NCI-H128 (cell line): ENCODE data around the gene GTPBP2.
"Not testable (repeated sequence)": the region's sequence is repeated elsewhere in the genome, so short reads cannot be mapped to it uniquely, and the experiment has no call there.

Experiments
- DNase-seq: peaks from one replicate; lab custom pipeline; 2025; ENCODE audit not compliant: unreplicated experiment; lab: John Stamatoyannopoulos, UW

The GTPBP2 gene

GRCh38 chr6:43624786-43625288, 4.2 kb downstream of the GTPBP2 start:
- no peak for DNase-seq

DNA sequence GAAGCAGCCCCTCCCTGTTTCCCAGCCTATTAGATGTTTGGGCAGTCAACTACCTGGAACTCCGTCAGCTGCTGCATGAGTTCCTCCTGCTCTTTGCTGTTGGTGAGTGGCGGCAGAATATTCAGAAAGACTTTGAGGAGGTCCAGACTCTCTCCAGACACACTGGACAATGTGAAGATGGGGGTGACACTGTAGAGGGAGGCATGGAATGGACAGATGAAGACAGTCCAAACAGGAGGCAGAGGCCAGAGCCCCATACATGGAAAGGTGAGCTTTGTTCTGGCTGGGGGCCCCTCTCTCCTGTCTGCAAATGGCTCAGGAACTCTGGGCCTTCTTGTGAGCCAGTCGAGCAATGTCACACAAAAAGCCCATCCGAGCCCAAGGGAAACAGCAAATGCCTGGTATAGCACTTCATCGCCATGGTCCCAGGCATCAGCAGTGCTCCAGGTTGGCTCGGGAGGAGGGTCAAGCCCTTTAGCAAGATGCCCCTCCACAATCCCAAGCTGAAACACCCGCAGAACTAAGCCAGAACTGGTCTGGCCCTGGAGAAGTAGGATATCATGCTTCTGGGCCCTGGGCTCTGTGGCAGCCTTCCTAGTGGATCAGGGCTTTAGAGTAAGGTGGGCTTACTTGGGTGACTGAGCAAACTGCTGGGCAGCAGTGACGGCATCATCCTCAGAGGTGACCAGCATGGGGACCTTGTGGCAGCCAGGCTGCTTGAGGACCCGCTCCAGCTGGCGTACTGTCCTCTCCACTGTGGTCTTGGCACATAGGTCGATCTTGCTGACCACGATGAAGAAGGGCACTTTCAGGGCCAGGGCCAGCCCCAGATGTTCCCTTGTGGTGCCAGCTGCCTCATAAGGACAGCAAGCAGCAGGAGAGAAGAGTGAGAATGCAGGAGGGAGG, 4.9 kb downstream of the GTPBP2 start:
- DNase-seq = no peak

DNA sequence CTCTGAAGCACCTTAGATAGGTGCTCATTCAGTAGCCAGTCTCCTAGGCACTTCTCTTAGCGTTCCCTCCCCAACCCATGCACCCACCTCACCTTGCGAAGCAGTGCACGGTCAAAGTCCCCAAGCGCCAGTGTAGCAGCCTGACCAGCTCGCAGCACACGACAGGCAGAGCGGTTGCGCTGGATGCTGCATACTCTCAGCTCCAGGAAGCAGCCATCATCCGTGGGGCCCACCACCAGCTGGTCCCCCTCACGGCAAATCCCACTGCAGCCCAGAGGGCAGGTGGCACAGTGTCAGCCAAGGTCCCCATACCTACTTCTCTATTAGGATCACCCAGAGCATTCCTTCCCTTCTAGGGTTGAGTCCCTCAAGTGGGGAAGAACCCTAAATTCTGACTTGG, 6.5 kb downstream of the GTPBP2 start:
- no peak for DNase-seq

DNA sequence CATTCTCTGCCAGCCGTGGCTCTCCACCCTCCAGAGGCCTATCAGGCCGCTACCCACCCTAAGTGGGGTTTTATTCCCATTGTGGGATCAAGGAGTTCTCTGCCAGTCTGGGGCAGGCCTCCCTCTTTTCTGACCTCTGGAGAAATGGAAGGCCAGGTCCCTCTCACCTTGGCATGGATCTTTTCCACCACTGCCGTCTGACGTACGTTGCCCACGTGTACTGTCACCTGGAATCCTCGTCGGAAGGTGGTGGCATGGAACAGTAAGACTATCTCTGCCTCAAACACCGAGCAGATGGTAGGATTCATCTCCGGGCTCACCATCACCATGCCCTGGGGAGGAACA, 7.3 kb downstream of the GTPBP2 start:
- no peak for DNase-seq

GRCh38 chr6:43621078-43621835, 7.8 kb downstream of the GTPBP2 start:
- no peak for DNase-seq

- no peak for DNase-seq
Observed at GRCh38 chr6:43616725-43617472, 12.2 kb downstream of the GTPBP2 start.

DNA sequence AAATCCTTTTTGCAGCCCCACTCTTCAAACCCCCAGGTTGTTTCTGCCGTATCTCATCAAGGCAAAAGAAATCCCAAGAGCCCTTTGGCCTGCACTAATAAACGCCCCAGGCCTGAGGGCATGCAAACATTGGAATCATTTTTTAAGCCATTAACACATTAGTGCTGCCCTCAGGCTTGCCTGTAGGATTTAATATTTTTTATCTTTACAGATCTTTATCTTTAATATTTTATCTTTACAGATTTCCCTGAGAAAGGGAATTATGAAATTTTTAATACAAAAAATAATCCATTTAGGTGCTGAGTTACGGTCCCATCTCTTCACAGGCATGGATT, 14.7 kb downstream of the GTPBP2 start:
- no peak for DNase-seq

- no peak for DNase-seq
Observed at GRCh38 chr6:43613721-43614395, 15.2 kb downstream of the GTPBP2 start.

- no peak for DNase-seq
Observed at GRCh38 chr6:43610431-43610830, 18.6 kb downstream of the GTPBP2 start.

GRCh38 chr6:43609402-43609801, 19.7 kb downstream of the GTPBP2 start:
- DNase-seq = no peak

- DNase-seq = no peak
Observed at GRCh38 chr6:43608807-43609206, 20.3 kb downstream of the GTPBP2 start.

GRCh38 chr6:43608310-43608763, 20.7 kb downstream of the GTPBP2 start:
- DNase-seq = peak; percentile 69

- no peak for DNase-seq
Observed at GRCh38 chr6:43606019-43606418, 23.0 kb downstream of the GTPBP2 start.

GRCh38 chr6:43604174-43604573, 24.9 kb downstream of the GTPBP2 start:
- no peak for DNase-seq

GRCh38 chr6:43600595-43600994, 28.5 kb downstream of the GTPBP2 start:
- no peak for DNase-seq

- DNase-seq = no peak
Observed at GRCh38 chr6:43593938-43594337, 35.1 kb downstream of the GTPBP2 start.

DNA sequence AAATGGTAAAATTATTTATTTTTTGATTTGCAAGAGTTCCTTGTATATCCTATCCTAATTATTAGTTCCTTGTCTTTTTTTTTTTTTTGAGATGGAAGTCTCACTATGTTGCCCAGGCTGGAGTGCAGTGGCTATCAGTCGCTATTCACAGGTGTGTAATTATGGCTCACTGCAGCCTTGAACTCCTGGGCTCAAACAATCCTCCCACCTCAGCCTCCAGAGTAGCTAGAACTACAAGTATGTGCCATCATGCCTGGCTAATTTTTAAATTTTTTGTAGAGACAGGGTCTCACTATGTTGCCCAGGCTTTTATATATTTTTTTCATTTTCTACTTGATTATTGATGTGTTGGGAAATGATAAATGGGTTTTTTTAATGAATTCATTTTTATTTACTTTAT, 39.5 kb downstream of the GTPBP2 start:
- not testable (repeated sequence) for DNase-seq

DNA sequence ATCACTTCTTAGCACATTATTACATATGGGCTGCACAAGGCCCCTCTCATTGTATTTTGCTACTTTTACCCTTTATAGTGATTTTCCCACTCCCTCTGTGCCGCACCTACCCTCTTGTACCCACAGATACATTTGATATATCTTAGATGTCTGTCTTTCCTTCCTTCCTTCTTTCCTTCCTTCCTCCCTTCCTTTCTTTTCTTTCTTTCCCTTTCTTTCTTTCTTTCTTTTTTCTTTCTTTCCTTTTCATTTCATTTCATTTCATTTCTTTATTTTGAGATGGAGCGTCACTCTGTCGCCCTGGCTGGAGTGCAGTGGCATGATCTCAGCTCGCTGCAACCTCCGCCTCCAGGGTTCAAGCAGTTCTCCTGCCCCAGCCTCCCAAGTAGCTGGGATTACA, 40.9 kb downstream of the GTPBP2 start:
- no peak for DNase-seq

DNA sequence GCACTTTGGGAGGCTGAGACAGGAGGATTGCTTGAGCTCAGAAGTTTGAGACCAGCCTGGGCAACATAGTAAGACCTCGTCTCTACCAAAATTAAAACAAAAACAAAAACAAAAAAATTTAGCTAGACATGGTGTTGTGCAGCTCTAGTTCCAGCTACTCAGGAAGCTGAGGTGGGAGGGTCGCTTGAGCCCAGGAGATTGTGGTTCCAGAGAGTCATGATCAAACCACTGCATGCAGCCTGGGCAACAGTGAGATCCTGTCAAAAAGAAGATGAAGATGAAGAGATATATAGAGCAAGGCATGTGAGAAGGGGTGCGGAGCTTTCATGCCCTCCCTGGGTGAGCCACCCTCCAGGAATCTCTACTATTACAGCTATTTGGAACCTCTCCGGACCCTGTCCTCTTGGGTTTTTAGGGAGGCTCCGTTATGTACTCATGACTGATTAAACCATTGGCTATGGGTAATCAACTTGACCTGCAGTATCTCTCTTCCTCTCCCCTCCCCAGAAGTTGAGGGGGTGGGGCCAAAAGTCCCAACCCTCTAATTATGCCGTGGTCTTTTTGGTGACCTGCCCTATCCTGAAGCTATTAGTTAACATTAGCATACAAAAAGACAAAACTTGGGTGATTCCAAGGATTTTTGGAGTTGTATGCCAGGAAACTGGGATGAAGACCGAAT, 44.0 kb downstream of the GTPBP2 start:
- DNase-seq = no peak

GRCh38 chr6:43582911-43583310, 46.2 kb downstream of the GTPBP2 start:
- no peak for DNase-seq
